ENCODE data around the gene CITED2. TPM values are rescaled to one million over a fixed set of nuclear protein-coding genes. Genes with fewer than 3 reads are reported as not detected.

The CITED2 gene
- total RNA-seq, 2 donors from 2014 or later = 75.0 to 109 TPM

- no peak for ATAC-seq
These were observed 31.2 kb downstream of the CITED2 start for GRCh38 chr6:139343052-139343750.

GRCh38 chr6:139341060-139341459 lies 33.4 kb downstream of the CITED2 start:
- DNase-seq (no peak), ATAC-seq (no peak)
- intact Hi-C loops (cut with DNase I, micrococcal nuclease) = no loop called here

More at GRCh38 chr6:139343052-139343750, 31.2 kb downstream of the CITED2 start:
- intact Hi-C loops (cut with DNase I, micrococcal nuclease) = no loop called here
- DNase-seq = no peak

GRCh38 chr6:139338795-139339194 lies 35.7 kb downstream of the CITED2 start:
- intact Hi-C loops (cut with DNase I, micrococcal nuclease) = no loop called here
- ATAC-seq (no peak), DNase-seq (no peak)

GRCh38 chr6:139337830-139338229 lies 36.6 kb downstream of the CITED2 start:
- DNase-seq (no peak), ATAC-seq (no peak)
- intact Hi-C loops (cut with DNase I, micrococcal nuclease) = no loop called here

- no peak for ATAC-seq
- intact Hi-C loops (cut with DNase I, micrococcal nuclease) = no loop called here
- DNase-seq = no peak
These were observed 37.4 kb downstream of the CITED2 start for GRCh38 chr6:139337001-139337400.

GRCh38 chr6:139336488-139336887 lies 38.0 kb downstream of the CITED2 start:
- no peak for ATAC-seq
- peak in 1 of 2 donors; percentile 36 for DNase-seq
- intact Hi-C loops (cut with DNase I, micrococcal nuclease) = no loop called here

GRCh38 chr6:139335447-139336210 lies 38.8 kb downstream of the CITED2 start:
- no peak for ATAC-seq
- intact Hi-C loops (cut with DNase I, micrococcal nuclease) = no loop called here
- no peak for DNase-seq

- DNase-seq (no peak), ATAC-seq (no peak)
These were observed 39.5 kb downstream of the CITED2 start for GRCh38 chr6:139334806-139335446.

GRCh38 chr6:139330826-139331500 lies 43.5 kb downstream of the CITED2 start:
- intact Hi-C loops (cut with DNase I, micrococcal nuclease) = no loop called here
- ATAC-seq (no peak), DNase-seq (no peak)

More at GRCh38 chr6:139334806-139335446, 39.5 kb downstream of the CITED2 start:
- intact Hi-C loops (cut with DNase I, micrococcal nuclease) = no loop called here

- ATAC-seq = no peak
- DNase-seq = no peak
- intact Hi-C loops (cut with DNase I, micrococcal nuclease) = no loop called here
These were observed 44.1 kb downstream of the CITED2 start for GRCh38 chr6:139330306-139330705.

GRCh38 chr6:139329224-139329623 lies 45.2 kb downstream of the CITED2 start:
- DNase-seq (no peak), ATAC-seq (no peak)
- intact Hi-C loops (cut with DNase I, micrococcal nuclease) = no loop called here

GRCh38 chr6:139327038-139327437 lies 47.4 kb downstream of the CITED2 start:
- intact Hi-C loops (cut with DNase I, micrococcal nuclease) = no loop called here
- ATAC-seq (no peak), DNase-seq (no peak)

GRCh38 chr6:139325686-139326085 lies 48.8 kb downstream of the CITED2 start:
- intact Hi-C loops (cut with DNase I, micrococcal nuclease) = no loop called here
- DNase-seq (no peak), ATAC-seq (no peak)

GRCh38 chr6:139325125-139325524 lies 49.3 kb downstream of the CITED2 start:
- ATAC-seq = no peak
- intact Hi-C loops (cut with DNase I, micrococcal nuclease) = no loop called here
- no peak for DNase-seq

GRCh38 chr6:139324301-139324555 lies 50.2 kb downstream of the CITED2 start:
- DNase-seq (no peak), ATAC-seq (no peak)
- intact Hi-C loops (cut with DNase I, micrococcal nuclease) = no loop called here

- intact Hi-C loops (cut with DNase I, micrococcal nuclease) = no loop called here
- DNase-seq (peak; percentile 71 to 80), ATAC-seq (peak; percentile 49)
These were observed 50.7 kb downstream of the CITED2 start for GRCh38 chr6:139323511-139324300.

Data from left colon (tissue), 2 donors.